HG03280 (cell line): Measurements from ENCODE around the gene MYL4.

Experiments
- ATAC-seq: cut with Tn5 transposase; IDR thresholded peaks from one replicate; pipeline ENCODE4 v1.9.1; 2021; ENCODE audit warnings: mild to moderate bottlenecking, moderate library complexity; ENCODE audit not compliant: unreplicated experiment

Gene MYL4

DNA sequence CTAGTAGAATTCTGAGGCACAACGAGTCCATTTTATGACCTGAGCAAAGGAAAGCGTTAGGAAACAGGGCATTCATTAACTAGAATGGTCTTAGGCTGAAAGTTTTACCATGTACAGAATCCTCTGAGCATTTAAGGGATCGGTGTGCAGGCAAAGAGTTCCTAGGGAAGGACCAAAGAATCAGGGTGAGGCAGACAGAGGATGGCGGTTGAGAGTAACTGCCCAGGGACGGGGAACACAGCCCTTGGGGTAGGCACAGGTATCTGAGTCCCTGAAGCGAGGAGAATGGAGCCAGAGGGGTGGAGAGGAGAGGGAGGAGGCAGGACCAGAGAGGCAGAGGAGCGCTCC is 30.4 kb downstream of the MYL4 start:
- ATAC-seq, result no peak

DNA sequence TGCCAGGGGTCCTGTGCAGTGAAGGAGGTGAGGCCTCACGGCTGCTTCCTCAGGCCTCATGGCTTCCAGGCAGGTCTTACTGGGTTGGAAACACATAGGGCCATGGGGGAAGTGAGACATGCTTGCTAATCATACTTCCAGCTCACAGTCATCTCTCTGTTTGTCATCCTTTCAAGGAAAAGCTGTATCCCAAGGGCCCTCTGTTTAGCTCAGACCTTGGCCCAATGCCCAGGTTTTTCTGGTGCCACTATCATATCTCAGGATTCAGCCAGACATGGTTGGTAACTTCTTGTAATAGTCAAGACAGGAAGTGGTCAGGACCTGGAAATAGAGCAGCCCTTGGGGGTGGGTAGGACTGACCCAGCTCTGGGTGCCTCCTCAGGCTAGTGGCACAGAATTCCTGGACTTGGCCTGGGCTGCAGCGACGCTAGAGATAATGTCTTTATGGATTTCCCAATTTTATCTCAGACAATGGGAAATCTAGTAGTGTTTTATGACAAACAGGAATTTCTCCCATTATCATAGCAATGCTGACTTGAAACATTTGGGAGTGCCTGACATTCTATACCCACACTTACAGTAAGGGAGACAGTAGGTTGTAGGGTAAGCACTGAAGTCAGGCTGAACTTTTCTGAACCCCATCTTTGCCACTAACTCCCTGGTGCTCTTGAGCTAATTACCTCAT is 31.0 kb downstream of the MYL4 start:
- no peak for ATAC-seq

DNA sequence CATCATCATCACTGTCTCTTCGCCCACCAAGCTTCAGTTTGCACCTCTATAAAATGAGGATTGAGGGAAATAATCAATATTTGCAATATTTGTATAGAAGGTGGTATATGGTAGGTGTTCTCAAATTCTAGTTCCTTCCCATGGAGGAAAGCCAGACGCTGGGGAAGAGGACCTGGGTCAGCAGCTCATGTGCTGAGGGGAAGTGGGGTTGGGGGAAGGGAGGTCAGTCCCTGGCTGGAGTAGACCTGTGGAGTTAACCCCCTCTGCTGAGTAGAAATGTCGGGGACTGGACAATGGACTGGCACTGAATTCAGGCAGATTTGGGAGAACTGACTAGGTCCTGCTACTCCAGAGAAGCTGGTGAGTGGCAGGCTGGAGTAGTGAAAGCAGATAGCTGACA is 31.7 kb downstream of the MYL4 start:
- no peak for ATAC-seq

DNA sequence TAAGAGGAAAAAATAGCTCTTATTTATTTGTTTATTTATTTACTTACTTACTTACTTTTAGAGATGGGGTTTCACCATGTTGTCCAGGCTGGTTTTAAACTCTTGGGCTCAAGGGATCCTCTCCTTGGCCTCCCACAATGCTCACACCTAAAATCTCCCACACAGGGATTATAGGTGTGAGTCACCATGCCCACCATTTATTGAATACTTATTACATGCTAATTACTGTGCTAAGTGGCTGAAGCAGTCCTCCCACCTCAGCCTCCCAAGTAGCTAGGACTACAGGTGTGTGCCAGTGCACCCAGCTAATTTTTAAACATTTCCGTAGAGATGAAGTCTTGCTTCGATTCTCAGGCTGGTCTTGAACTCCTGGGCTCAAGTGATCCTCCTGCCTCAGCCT is 33.5 kb downstream of the MYL4 start:
- ATAC-seq, result no peak

DNA sequence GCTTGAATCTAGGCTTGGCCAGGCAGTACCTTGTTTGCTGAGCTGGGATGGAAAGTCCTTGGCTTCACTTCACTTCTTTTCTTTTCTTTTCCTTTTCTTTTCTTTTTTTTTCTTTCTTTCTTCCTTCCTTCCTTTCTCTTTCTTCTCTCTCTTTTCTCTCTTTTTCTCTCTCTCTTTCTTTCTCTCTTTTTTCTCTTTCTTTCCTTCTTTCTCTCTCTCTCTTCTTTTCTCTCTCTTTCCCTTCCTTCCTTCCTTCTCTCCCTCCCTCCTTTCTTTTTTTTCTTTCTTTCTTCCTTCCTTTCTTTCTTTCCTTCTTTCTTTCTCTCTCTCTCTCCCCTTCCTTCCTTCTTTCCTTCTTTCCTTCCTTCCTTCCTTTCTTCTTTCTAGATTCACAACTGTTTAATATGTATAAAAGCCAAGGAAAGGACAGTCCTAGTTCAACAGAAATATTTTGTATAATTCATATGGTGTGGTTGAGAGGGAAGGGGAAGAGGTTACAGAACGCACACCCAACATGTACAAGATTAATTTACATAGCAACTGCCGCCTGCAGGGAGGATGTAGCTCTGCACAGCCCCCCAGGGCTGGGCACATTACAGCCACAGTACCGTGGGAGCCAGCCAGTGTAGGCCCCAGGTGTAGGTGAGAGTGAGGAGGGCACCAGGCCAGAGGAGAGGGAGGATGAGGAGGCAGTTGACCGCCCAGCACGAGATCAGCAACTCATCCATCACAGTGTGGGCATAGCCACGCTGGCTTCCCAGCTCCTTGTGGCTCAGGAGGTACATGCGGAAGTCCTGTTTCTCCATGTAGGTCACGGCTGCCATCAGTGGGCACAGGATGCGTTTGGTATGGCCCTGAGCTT is 34.8 kb downstream of the MYL4 start:
- no peak for ATAC-seq

DNA sequence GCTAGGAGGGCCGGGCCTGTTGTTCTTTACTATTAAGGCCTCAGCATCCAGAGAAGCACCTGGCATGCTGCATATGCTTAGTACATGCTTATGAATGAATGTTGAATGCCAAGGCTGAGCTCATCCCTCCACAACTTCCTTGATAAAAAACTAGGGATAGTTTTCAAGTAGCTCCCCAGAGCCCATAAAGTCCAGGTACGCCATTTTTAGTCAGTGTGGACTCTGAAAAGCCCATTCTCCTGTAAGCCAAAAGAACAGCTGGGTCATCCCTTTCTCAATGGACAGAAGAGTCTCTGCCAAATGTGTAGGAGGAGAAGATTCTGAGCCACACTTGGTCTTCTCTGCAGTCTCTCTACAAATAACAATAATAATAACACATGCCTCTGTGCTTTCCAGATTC is 35.5 kb downstream of the MYL4 start:
- no peak for ATAC-seq

DNA sequence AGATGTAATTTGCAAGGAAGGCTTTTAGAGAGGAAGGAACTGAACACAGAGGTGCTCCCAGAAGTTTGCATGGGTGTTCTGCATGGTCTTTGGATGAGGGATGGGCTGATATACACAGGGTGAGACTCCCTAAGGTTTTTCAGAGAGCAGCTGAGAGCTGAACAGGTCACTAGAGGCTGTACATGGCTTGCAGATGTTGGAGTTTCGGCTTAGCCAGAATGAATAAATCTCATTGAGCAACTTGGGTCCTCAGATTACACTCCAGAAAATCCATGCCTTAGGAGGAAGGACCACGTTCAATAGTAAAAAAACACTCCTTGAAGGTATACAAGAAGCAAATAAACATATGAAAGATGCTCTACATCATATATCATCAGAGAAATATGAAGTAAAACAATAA is 37.0 kb downstream of the MYL4 start:
- ATAC-seq, result no peak

DNA sequence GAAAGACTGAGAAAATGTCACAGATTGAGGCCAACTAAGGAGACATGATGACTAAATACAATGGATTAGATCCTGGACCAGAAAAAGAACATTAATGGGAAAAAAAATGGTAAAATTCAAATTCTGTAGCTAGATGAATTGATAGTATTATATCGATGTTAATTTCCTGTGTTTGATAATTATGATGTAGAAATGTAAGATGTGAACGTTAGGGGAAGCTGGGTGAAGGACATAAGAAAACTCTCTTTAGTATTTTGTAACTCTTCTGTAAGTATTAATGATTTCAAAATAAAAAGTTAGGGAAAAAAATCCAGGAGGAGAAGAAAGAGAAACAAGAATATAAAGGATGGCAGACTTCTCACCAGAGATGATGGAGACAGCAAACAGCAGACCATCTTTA is 41.7 kb downstream of the MYL4 start:
- ATAC-seq, result no peak

DNA sequence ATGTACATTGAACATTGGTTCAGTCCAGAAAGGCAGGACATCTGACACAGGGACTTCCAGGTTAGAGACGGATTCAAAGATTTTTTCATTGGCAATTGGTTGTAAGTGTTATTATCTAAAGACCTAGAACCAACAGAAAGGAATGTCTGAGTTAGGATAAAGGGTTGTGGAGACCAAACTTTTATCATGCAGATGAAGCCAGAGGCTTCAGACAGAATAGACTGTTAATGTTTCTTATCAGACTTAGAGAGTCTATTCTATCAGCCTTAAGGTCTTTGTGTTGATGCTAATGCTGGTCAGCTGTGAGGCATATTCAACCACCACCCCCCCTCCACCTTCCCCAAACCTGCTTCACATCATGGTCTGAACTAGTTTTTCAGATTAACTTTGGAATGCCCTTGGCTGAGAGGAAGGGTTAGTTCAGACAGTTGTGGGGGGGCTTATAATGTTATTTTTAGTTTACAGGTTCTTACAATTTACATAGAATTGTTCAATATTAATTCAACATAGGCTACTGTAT is 42.3 kb downstream of the MYL4 start:
- ATAC-seq, result no peak

DNA sequence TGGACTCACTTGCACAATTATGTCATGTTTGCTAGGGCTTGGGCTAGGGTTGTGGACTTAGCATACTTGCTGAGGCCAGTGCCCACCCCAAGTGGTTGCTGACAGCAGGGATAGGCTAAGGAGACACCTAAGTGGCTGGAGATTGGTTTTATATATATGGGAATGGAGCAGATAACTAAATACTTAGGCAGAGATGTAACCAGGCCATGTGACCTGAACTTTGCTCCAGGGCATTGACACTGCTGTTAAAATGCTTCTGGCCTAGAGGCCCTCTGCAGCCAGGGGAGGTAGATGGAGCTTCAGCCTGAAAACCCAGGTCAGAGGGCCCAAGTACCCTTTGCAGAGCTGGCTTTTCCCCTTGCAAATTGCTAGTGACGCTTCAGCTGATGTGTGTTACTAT is 43.1 kb downstream of the MYL4 start:
- ATAC-seq, result no peak

DNA sequence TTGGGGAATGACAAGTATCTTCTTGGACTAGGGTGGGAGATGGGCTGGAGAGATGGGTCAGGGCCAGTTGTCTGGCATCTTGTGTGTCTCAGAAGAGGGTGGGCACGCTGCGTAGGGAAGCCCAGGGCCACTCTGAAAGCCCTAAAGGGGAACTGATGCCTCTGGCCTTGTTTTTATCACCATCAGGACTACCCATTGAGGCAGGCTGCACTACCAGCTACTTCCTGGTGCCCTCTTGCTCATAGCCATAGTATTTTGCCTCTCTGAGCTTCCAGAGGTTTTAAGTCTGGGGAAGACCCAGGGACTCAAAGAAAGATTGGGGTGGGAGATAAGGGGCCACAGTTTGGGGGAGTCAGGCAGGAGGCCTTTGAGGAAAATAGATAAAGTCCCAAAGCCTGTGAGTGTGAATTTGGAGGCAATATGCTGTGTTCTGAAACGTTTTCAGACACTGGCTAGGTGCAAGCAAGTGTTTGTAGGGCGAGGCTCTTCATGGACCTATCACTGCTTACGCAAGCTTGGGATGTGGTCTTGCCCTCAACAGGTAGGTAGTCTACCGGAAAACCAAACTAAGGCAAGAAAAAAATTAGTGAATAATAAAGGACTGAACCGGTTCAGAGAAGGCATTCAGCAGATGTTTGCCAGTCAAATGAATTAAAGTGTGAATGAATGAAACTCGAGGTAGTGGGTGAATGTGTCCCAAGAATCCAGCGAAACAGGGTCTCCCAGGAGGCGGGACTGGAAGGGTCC is 43.8 kb downstream of the MYL4 start:
- ATAC-seq, result no peak

DNA sequence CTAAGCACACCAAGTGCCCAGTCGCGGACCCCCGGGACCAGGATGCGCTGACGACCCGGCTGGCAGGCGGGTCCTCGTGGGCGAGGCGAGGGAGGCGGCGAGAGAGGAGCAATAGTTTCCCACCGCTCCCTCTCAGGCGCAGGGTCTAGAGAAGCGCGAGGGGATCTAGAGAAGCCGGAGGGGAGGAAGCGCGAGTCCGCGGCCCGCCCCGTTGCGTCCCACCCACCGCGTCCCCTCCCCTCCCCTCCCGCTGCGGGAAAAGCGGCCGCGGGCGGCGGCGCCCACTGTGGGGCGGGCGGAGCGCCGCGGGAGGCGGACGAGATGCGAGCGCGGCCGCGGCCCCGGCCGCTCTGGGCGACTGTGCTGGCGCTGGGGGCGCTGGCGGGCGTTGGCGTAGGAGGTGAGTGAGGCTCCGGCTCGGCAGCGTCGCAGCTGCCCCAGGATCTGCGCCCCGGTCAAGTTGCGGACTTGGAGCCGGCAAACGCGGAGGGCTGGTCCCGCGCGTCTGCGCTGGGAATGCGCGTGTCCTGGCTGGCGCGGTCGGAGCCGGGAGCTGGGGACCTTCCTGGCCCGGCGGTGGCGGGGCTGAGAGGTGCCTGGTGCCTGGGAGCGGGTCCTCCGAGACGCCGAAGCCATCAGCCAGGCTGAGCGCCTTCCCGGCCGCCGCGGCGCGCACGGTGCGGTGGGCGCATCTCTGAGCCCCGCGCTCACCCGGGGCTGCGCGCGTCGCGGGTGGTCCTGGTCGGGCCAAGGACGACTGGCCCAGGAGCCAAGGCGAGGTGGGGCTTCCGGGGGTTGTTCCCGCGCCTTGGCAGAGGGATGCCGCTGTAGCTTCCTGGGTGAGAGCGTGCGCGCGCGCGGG is 44.6 kb downstream of the MYL4 start, which contains the start of gene ITGB3:
Gene ITGB3 (plus strand): TSS at position 287 of the 862 bp plus-strand sequence. CDS start 35 bp downstream, at position 322.
- ATAC-seq, result peak; percentile 90

DNA sequence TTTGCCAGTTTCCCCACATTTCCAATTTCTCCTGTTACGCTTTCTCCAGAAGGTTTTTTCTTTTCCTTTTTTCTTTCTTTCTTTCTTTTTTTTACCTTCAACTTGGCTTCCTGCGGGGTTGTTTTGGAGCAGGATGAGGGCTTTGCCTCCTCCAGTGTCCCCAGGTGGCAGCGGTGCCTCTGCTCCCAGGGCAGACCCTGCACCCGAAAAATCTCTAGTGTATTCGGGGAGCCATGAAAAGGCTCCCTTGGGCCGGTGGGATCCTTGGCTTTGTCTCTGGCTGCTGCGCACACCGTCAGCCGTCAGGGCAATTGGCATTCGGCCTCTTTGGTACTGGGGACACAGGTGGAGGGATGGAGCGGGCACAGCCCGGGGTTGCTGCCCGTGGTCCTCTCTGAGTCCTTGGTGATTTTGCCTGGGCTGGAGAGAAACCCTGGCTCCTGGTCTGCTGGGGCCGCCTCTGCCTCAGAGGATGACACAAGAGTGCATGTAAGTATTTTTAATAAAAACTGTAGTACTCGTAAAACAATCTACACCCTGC is 45.3 kb downstream of the MYL4 start:
- no peak for ATAC-seq

DNA sequence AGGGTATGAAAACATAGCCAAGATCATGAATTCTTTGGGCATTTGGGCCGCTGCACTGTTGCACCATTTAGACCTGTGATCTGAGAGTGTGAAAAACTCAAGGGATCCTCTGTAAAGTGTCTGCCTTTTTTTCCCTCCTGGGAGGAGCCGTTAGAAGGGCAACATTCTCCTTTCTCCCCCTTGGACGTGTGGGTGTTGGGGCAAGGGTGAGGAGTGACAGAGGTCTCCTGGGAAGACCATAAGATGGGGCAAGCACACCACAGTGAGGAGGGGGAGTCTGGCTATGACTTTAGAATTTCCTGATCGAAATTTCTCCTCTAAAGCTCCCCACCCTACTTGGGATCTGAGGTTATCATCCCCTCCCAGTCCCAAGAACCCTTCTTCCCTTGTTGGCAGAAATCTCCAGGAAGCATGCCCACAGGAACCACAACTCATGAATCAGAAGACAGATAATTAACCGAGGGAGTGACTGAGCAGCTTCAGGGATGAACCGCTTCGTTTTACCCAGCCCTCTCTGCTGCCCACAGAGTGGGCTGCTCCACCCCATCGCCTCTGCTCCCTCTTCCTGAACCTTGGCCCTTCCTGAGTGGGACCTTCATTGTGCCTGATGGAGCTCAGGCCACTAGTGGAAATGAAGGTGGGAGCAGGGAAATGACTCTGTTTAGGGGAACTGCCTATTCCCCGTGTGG is 48.6 kb downstream of the MYL4 start:
- ATAC-seq, result no peak

DNA sequence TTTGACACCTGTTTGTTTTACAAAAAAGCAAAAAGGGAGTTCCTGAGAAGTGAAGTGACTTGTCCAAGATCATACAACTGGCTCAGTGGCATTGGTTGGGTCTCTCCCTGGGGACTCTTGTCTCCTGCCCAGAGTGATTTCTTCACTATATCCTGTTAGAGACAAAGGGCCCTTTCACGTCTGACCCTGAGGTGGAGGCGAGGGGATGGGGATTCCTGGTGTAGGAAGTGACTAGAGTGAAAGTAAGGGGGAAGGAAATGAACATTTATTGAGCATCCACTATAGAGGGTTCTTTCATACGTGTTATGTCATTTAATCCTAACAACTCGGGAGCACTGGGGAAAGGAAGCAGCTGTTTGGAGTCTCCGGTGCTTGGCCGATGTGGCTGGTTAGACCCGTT is 53.4 kb downstream of the MYL4 start:
- ATAC-seq, result no peak

DNA sequence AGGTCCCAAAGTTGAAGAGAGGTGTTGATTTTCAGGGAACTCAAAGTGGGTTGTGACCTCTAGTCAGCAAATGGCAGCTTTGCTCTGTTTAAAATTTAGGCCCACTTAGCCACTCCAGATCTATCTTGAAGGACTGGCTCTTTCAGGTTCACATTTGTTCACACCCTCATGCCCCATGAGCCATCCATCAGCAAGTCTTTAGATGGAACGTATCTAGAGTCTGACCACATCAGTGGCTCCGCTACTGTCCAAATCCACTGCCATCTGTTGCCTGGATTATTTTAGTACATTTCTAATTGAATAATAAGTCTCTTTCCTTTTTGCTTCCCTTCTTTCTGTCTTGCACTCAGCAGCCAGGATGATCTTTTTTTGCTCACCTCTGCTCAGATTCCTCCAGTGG is 55.0 kb downstream of the MYL4 start:
- no peak for ATAC-seq

DNA sequence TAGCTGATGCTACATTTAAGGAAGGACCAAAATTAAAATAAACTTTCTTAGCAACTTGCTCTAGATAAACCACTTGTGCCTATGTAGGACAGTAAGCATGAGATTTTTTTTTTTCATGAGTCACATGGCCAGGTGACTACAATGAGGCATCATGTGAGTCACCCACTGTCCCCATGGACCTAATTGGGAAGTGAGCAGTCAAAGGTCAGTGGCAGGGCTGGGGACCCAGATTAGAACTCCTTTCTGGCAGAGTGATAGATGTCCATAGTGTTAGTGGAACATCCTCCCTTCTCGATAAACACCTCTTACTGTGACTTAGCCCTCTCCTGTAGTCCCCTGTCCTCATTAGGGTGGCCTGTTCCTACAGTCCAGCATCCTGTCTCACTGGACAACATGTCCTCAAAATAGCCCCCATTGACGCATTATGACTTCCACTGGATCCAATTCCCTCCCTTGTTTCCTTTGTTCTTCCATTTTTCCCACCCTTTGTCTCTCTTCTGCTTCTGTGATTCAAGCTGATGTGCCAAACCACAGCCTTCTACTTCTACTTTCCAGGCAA is 56.9 kb downstream of the MYL4 start:
- no peak for ATAC-seq

DNA sequence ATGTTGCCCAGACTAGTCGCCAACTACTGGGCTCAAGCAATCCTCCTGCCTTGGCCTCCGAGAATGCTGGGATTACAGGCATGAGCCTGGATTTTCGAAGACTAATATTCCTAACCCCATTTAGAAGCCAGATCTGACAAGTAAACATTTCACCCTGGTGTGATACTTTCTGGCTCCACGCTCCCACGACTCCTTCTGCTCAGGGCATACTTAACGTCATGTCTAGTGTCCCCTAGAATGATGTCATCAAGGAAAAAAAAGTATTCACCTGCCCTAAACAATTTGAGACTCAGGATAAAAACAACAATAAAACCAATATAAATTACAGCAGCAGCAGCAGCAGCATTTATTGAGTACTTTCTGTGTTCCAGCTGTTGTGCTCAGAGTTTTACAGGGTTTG is 57.6 kb downstream of the MYL4 start:
- ATAC-seq, result no peak

DNA sequence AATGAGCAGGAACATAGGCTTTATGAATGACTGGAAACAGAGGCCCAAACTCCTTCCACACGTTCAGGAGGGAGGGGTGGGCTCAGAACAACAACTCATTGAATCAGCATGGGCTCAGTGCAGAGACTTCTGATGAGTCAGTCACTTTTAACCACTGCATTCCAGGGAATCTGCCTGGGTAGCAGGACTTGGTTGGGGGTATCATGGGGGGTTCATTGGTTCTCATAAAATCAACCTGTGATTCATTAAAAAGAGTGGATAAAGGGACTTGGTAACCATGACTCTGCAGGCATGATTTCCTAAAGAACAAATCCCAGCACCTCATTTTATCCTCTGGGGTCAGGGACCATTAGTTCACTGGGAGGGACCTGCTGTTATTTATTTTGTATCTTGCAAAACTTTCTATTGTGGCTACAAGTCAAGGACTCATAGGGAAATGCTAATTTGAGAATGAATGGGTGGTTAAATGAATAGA is 58.2 kb downstream of the MYL4 start:
- no peak for ATAC-seq
